ENCODE data around the gene POLK.
"Not testable (repeated sequence)": the region's sequence is repeated elsewhere in the genome, so short reads cannot be mapped to it uniquely, and the experiment has no call there.

Gene POLK

GRCh38 chr5:75510836-75511434, 756 bp upstream of the POLK start:
- DNase-seq, result no peak

GRCh38 chr5:75512383-75513074, 838 bp downstream of the POLK start:
- DNase-seq, result no peak

- DNase-seq, result no peak
Measured at GRCh38 chr5:75513841-75514240, 2.1 kb downstream of the POLK start.

GRCh38 chr5:75514323-75514722, 2.6 kb downstream of the POLK start:
- DNase-seq, result no peak

GRCh38 chr5:75519761-75520160, 8.1 kb downstream of the POLK start:
- DNase-seq, result no peak

- no peak for DNase-seq
Measured at GRCh38 chr5:75521195-75521594, 9.5 kb downstream of the POLK start.

- DNase-seq, result no peak
Measured at GRCh38 chr5:75522025-75522424, 10.3 kb downstream of the POLK start.

GRCh38 chr5:75522542-75522941, 10.9 kb downstream of the POLK start:
- DNase-seq, result no peak

GRCh38 chr5:75523275-75523674, 11.6 kb downstream of the POLK start:
- no peak for DNase-seq

GRCh38 chr5:75524071-75524470, 12.4 kb downstream of the POLK start:
- DNase-seq, result no peak

GRCh38 chr5:75524591-75524990, 12.9 kb downstream of the POLK start:
- no peak for DNase-seq

GRCh38 chr5:75525344-75525743, 13.7 kb downstream of the POLK start:
- no peak for DNase-seq

- DNase-seq, result no peak
Measured at GRCh38 chr5:75526070-75526469, 14.4 kb downstream of the POLK start.

- DNase-seq, result no peak
Measured at GRCh38 chr5:75529185-75529584, 17.5 kb downstream of the POLK start.

- DNase-seq, result no peak
Measured at GRCh38 chr5:75532190-75532589, 20.5 kb downstream of the POLK start.

- not testable (repeated sequence) for DNase-seq
Measured at GRCh38 chr5:75533716-75534115, 22.0 kb downstream of the POLK start.

- no peak for DNase-seq
Measured at GRCh38 chr5:75534734-75535133, 23.0 kb downstream of the POLK start.

GRCh38 chr5:75536147-75536546, 24.5 kb downstream of the POLK start:
- no peak for DNase-seq

- DNase-seq, result no peak
Measured at GRCh38 chr5:75536694-75537360, 25.1 kb downstream of the POLK start.

- DNase-seq, result no peak
Measured at GRCh38 chr5:75538211-75538610, 26.5 kb downstream of the POLK start.

GRCh38 chr5:75545131-75545530, 33.4 kb downstream of the POLK start:
- DNase-seq, result peak; percentile 3

GRCh38 chr5:75546830-75547229, 35.1 kb downstream of the POLK start:
- DNase-seq, result no peak

- no peak for DNase-seq
Measured at GRCh38 chr5:75547812-75548211, 36.1 kb downstream of the POLK start.

GRCh38 chr5:75550597-75550996, 38.9 kb downstream of the POLK start:
- DNase-seq, result no peak

Measured in NCI-H446 treated with DMSO at 0.1 percent for 48 hours (cell line).